PC-3 (cell line): Measurements from ENCODE around the gene OLFM2. TPM values are rescaled to one million over a fixed set of nuclear protein-coding genes. Genes with fewer than 3 reads are reported as not detected.

Experiments used
- ATAC-seq: fragments of 200-7000 bp; cut with Tn5 transposase; 2 replicates; pipeline ENCODE4 v1.9.1; 2020; ENCODE audit warnings: mild to moderate bottlenecking, moderate library complexity
- BruUV-seq: library from RNA; stranded (reverse); fragments of 400-500 nt; replicated peaks from 2 replicates; lab custom pipeline; 2021; lab: Mats Ljungman, UMichigan
- CTCF ChIA-PET: fragments of 300-600 bp; sonication (Branson Sonifier 250); formaldehyde crosslinking; loops from one replicate; lab custom pipeline; 2022; ENCODE audit warnings: antibody characterized with exemption; lab: Charles Lee
- POLR2A ChIA-PET: fragments of 300-600 bp; sonication (Branson Sonifier 250); formaldehyde crosslinking; loops from one replicate; lab custom pipeline; 2022; ENCODE audit warnings: antibody characterized with exemption; ENCODE audit not compliant: unreplicated experiment; lab: Charles Lee
- DNase-seq: peaks from one replicate; pipeline ENCODE4 v3.0.0-alpha.2; 2015
- H2AFZ ChIP-seq: fragments of 300-600 bp; sonication (generic); 2 replicates; pipeline ENCODE4 v1.6.0; 2016; ENCODE audit warnings: antibody characterized with exemption, low read length
- H3F3A ChIP-seq: fragments of 300-600 bp; sonication (generic); one replicate; pipeline ENCODE4 v1.6.0; 2017; ENCODE audit warnings: antibody characterized with exemption, low read length, control low read depth, mild to moderate bottlenecking; ENCODE audit not compliant: unreplicated experiment
- H3K27ac ChIP-seq: fragments of 300-600 bp; sonication (generic); 2 replicates; pipeline ENCODE4 v1.5.1; 2016; ENCODE audit warnings: mild to moderate bottlenecking, low read length
- H3K27me3 ChIP-seq: fragments of 300-600 bp; sonication (generic); 2 replicates; pipeline ENCODE4 v1.6.1; 2016; ENCODE audit warnings: low read length, mixed read lengths
- H3K36me3 ChIP-seq: fragments of 300-600 bp; sonication (generic); 2 replicates; pipeline ENCODE4 v1.6.1; 2016; ENCODE audit warnings: low read depth, mixed run types, low read length, mixed read lengths
- H3K4me1 ChIP-seq: fragments of 300-600 bp; sonication (generic); 2 replicates; pipeline ENCODE4 v1.5.1; 2016; ENCODE audit warnings: low read length; ENCODE audit not compliant: insufficient read depth
- H3K4me2 ChIP-seq: fragments of 300-600 bp; sonication (generic); 2 replicates; pipeline ENCODE4 v1.6.0; 2016; ENCODE audit warnings: low read length
- H3K4me3 ChIP-seq: fragments of 300-600 bp; sonication (generic); 2 replicates; pipeline ENCODE4 v1.5.1; 2016; ENCODE audit warnings: mild to moderate bottlenecking, low read length, mixed read lengths
- H3K79me2 ChIP-seq: fragments of 300-600 bp; sonication (generic); 2 replicates; pipeline ENCODE4 v1.6.1; 2017; ENCODE audit warnings: low read length, mixed read lengths
- H3K9ac ChIP-seq: fragments of 300-600 bp; sonication (generic); 2 replicates; pipeline ENCODE4 v1.6.0; 2016; ENCODE audit warnings: mild to moderate bottlenecking, low read length
- H3K9me2 ChIP-seq: fragments of 300-600 bp; sonication (generic); replicated peaks from 2 replicates; pipeline ENCODE4 v1.6.1; 2016; ENCODE audit warnings: mixed run types, low read length, mixed read lengths
- H3K9me3 ChIP-seq: fragments of 300-600 bp; sonication (generic); 2 replicates; pipeline ENCODE4 v1.6.1; 2016; ENCODE audit warnings: low read length, mixed read lengths
- H4K20me1 ChIP-seq: fragments of 300-600 bp; sonication (generic); 2 replicates; pipeline ENCODE4 v1.6.1; 2016; ENCODE audit warnings: low read length, mixed read lengths
- EZH2 ChIP-seq: fragments of 300-600 bp; sonication (generic); IDR thresholded peaks from one replicate; pipeline ENCODE4 v1.6.1; 2017; ENCODE audit warnings: antibody characterized with exemption, mild to moderate bottlenecking, low read length; ENCODE audit not compliant: unreplicated experiment
- EZH2phosphoT487 ChIP-seq: fragments of 300-600 bp; sonication (generic); IDR thresholded peaks from 2 replicates; pipeline ENCODE4 v1.6.1; 2018; ENCODE audit warnings: mild to moderate bottlenecking, antibody characterized with exemption, low read length, borderline replicate concordance
- intact Hi-C: fragments of 100-400 bp; cut with micrococcal nuclease; formaldehyde crosslinking; loops from 2 replicates; pipeline ENCODE4 v1.9.0; 2023
- total RNA-seq: library from RNA; depleted of rRNA; stranded (reverse); fragments of >200 nt; gene quantifications from 2 replicates; pipeline ENCODE4 v1.2.3, GENCODE V29; 2014
- TF ChIP-seq, protein P1 (sequence below): fragments of 300-600 bp; sonication (generic); conservative IDR thresholded peaks from 2 replicates; pipeline ENCODE4 v1.5.1; 2017; ENCODE audit warnings: antibody characterized with exemption, low read depth, mild to moderate bottlenecking, low read length

OLFM2 gene
- total RNA-seq, 1 experiment from 2014 or later = 1.6 TPM

DNA sequence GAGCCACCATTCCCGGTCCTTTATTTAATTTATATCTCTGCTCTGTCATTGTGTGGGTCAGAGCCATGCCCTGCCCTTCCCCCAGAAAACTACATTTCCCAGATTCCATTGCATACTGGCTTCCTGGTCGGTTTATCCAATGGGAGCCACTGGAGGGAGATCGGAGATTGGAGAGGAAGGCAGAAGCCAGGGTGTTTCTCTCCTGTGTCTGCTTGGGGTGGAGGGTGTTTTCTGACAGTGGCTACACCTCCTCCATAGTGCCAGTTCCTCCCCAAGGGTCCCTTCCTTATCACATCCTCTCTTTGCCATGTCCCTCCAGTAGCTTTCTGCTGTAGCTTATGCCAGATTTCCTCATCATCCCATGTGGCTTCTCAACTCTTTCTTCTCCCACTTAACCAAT, 19.0 kb downstream of the OLFM2 start:
- no peak overlapping the region for H3K27ac ChIP-seq
- H2AFZ ChIP-seq = peak overlapping the region; percentile 54
- TF ChIP-seq EZH2phosphoT487 = no peak
- no peak for TF ChIP-seq EZH2
- TF ChIP-seq, protein P1, sequence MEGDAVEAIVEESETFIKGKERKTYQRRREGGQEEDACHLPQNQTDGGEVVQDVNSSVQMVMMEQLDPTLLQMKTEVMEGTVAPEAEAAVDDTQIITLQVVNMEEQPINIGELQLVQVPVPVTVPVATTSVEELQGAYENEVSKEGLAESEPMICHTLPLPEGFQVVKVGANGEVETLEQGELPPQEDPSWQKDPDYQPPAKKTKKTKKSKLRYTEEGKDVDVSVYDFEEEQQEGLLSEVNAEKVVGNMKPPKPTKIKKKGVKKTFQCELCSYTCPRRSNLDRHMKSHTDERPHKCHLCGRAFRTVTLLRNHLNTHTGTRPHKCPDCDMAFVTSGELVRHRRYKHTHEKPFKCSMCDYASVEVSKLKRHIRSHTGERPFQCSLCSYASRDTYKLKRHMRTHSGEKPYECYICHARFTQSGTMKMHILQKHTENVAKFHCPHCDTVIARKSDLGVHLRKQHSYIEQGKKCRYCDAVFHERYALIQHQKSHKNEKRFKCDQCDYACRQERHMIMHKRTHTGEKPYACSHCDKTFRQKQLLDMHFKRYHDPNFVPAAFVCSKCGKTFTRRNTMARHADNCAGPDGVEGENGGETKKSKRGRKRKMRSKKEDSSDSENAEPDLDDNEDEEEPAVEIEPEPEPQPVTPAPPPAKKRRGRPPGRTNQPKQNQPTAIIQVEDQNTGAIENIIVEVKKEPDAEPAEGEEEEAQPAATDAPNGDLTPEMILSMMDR = no peak
- H3K4me2 ChIP-seq = peak overlapping the region; percentile 31; the same call in 1 of the 2 replicates
- H3K4me1 ChIP-seq = peaks cover 9% of the 10 kb centered on the region
- ATAC-seq = peak; percentile 79
- CTCF ChIA-PET = no interaction called here
- no peaks in the 10 kb centered on the region for H3K27me3 ChIP-seq
- H3K79me2 ChIP-seq = no peaks in the 10 kb centered on the region
- peak; percentile 85 for DNase-seq
- BruUV-seq = no TSS peak
- H3K4me3 ChIP-seq = no peak overlapping the region
- no peaks in the 10 kb centered on the region for H3F3A ChIP-seq
- H3K9me2 ChIP-seq = no peaks in the 10 kb centered on the region
- intact Hi-C loops = no loop called here
- H4K20me1 ChIP-seq = no peaks in the 10 kb centered on the region
- H3K9me3 ChIP-seq = no peaks in the 10 kb centered on the region
- H3K9ac ChIP-seq = no peak overlapping the region
- POLR2A ChIA-PET = no interaction called here
- no peaks in the 10 kb centered on the region for H3K36me3 ChIP-seq

DNA sequence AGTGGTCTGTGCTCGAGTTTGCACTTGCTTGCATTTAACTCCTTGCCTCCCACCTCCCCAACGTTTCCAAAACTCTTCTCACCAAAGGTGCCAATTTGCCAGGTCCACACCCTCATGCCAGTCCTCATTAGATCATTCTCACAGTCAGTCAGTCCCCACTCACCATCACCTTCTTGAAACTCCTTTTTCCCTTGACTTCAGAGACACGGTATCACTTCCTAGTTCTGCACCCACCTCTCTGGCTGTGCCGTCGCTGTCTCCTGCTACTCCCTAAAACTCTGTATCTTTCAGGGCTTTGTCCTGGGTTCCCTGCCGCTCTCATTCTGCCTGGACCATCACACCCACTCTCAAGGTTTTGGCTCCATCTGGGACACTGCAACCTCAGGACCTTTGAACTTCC, 19.6 kb downstream of the OLFM2 start:
- DNase-seq (peak; percentile 1), ATAC-seq (no peak)
- ChIA-PET POLR2A (no interaction called here), CTCF (no interaction called here)
- no TSS peak for BruUV-seq
- Histone ChIP-seq H2AFZ (peak overlapping the region; percentile 54), H3K4me3 (no peak overlapping the region), H3K9me3 (no peaks in the 10 kb centered on the region), H3K9me2 (no peaks in the 10 kb centered on the region), H3K9ac (no peak overlapping the region), H3K27ac (no peak overlapping the region), H3K27me3 (no peaks in the 10 kb centered on the region), H3K4me1 (peaks cover 9% of the 10 kb centered on the region), H3F3A (no peaks in the 10 kb centered on the region), H3K4me2 (no peak overlapping the region), H3K36me3 (no peaks in the 10 kb centered on the region), H3K79me2 (no peaks in the 10 kb centered on the region), H4K20me1 (no peaks in the 10 kb centered on the region)
- intact Hi-C loops = no loop called here
- TF ChIP-seq, protein P1 = no peak
- TF ChIP-seq EZH2 (no peak), EZH2phosphoT487 (no peak)

DNA sequence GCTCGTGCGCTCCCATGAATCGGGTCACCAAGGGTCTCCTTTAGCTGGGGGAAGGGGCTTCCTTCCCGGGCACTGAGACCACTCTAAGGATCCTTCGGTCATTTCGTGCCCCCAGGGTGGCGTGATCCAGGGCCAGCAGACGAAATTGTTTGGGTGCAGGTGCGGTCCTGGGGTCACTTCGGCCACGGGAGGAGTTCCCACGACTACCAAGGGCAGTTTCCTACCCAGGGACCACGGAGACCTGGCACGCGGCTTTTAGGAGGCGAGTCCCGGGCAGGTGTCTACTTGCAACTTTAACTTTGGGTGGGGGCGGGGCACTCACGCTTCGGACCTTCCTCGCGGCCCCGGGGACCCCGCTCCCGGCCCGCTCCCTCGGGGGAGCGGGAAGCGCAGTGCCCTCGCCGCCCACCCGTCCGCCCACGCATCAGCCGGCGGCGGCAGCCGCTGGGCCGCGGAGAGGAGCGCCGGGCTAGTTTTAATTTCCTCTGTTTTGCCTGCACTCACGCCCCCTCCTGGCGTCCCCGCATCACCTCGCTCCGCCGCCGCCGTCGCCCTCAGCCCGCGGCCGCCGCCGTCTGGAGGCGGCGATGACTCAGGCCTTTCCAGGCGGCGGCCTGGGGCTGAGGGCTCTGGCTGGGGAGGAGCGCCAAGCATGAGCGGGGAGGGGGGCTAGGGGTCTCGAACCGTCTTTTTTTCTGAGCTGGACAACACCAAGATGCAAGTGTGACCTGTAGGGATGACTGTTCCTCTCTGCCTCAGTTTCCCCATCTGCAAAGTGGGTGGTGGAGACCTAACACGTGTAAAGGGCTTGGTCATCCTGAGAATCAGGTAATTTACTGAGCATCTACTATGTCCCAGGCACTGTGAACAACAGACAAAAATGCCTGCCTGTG, 21.8 kb downstream of the OLFM2 start:
- ChIA-PET CTCF (no interaction called here), POLR2A (interaction anchor here (0.5 kb wide), 1 partner anchor 86 kb away, joined by 4 read pairs; no protein-coding TSS in a partner anchor)
- DNase-seq = peak; percentile 93
- no TSS peak for BruUV-seq
- H3K9me2 ChIP-seq = no peaks in the 10 kb centered on the region
- H2AFZ ChIP-seq = peak overlapping the region; percentile 95
- H3K4me2 ChIP-seq = peak overlapping the region; percentile 99
- H3K36me3 ChIP-seq = no peaks in the 10 kb centered on the region
- H3K9me3 ChIP-seq = no peaks in the 10 kb centered on the region
- peak overlapping the region; percentile 51 for H3K9ac ChIP-seq
- H3K27me3 ChIP-seq = no peaks in the 10 kb centered on the region
- H3F3A ChIP-seq = no peaks in the 10 kb centered on the region
- peaks cover 9% of the 10 kb centered on the region for H3K4me1 ChIP-seq
- H3K79me2 ChIP-seq = no peaks in the 10 kb centered on the region
- peak overlapping the region; percentile 70 for H3K4me3 ChIP-seq
- H4K20me1 ChIP-seq = no peaks in the 10 kb centered on the region
- H3K27ac ChIP-seq = no peak overlapping the region
- TF ChIP-seq EZH2 (no peak), EZH2phosphoT487 (no peak)
- TF ChIP-seq, protein P1 = peak; percentile 85
- intact Hi-C loops = loop anchor here (1.0 kb wide), 1 partner anchor 66 kb away; no protein-coding TSS in a partner anchor
- ATAC-seq = peak; percentile 90
